Peyer's patch (tissue), 4 donors: Measurements from ENCODE around the gene QPRT.
"Not testable (repeated sequence)": the region's sequence is repeated elsewhere in the genome, so short reads cannot be mapped to it uniquely, and the experiment has no call there.

ENCODE experiments used
- CTCF ChIP-seq, 6 experiments: fragments of 450-650 bp in 4 of 6; fragments of 200-600 bp in 2 of 6; sonication (generic) in 1 of 6; IDR thresholded peaks; one replicate each; pipeline ENCODE4 v1.5.1; 2017 to 2019; ENCODE audit warnings: antibody characterized with exemption in 6 of 6, mild to moderate bottlenecking in 3 of 6, moderate library complexity in 1 of 6
- POLR2A ChIP-seq, 2 donors: fragments of 450-650 bp; IDR thresholded peaks; one replicate each; pipeline ENCODE4 v1.5.1; 2017; ENCODE audit warnings: antibody characterized with exemption in 2 of 2, mild to moderate bottlenecking in 2 of 2, moderate library complexity in 2 of 2

- not testable (repeated sequence) for TF ChIP-seq CTCF, POLR2A (IDR thresholded peaks at IDR 0.05)
Observed at GRCh38 chr16:29638751-29639150, 40.2 kb upstream of the QPRT start.
